ENCODE results near the gene GRB7.

GRCh38 chr17:39696731-39697130, 41.0 kb upstream of the GRB7 start:
- TF ChIP-seq CTCF (optimal IDR thresholded peaks at IDR 0.05 in 1 of 3, IDR thresholded peaks at IDR 0.05 in 1 of 3, conservative IDR thresholded peaks at IDR 0.05 in 1 of 3; ENCODE audit: extremely low read depth in 1 of 3, insufficient read depth in 2 of 3, low read length in 3 of 3) (no peak), EZH2 (IDR thresholded peaks at IDR 0.05; ENCODE audit: low read length) (no peak)
